Subcutaneous adipose tissue (tissue), 4 donors: ENCODE data around the gene ASZ1. TPM values are rescaled to one million over a fixed set of nuclear protein-coding genes. Genes with fewer than 3 reads are reported as not detected.

Experiments
- CTCF ChIP-seq: fragments of 450-650 bp; IDR thresholded peaks from one replicate; pipeline ENCODE4 v1.5.1; 2016; ENCODE audit warnings: low read depth, mild to moderate bottlenecking, control low read depth, antibody characterized with exemption, moderate library complexity
- total RNA-seq, 4 donors: library from RNA; depleted of rRNA; stranded (reverse); fragments of >200 nt; gene quantifications; one replicate each; pipeline ENCODE4 v1.1.0, GENCODE V29; 2016

The ASZ1 gene
- total RNA-seq, 4 donors from 2014 or later = not detected

- TF ChIP-seq CTCF = no peak
Measured at GRCh38 chr7:117383483-117384189, 43.7 kb downstream of the ASZ1 start.

- no peak for TF ChIP-seq CTCF
Measured at GRCh38 chr7:117383046-117383445, 44.2 kb downstream of the ASZ1 start.

GRCh38 chr7:117381362-117381761 lies 45.9 kb downstream of the ASZ1 start:
- TF ChIP-seq CTCF = no peak

GRCh38 chr7:117375380-117375779 lies 51.9 kb downstream of the ASZ1 start:
- TF ChIP-seq CTCF = no peak

- TF ChIP-seq CTCF = no peak
Measured at GRCh38 chr7:117372073-117372472, 55.2 kb downstream of the ASZ1 start.

- TF ChIP-seq CTCF = no peak
Measured at GRCh38 chr7:117364339-117365080, 62.8 kb downstream of the ASZ1 start.

- TF ChIP-seq CTCF = no peak
Measured at GRCh38 chr7:117362294-117362888, 64.9 kb downstream of the ASZ1 start.
